Motor neuron (in vitro differentiated cells): ENCODE measurements around the gene UCN. TPM values are rescaled to one million over a fixed set of nuclear protein-coding genes. Genes with fewer than 3 reads are reported as not detected.
"Not testable (repeated sequence)": the region's sequence is repeated elsewhere in the genome, so short reads cannot be mapped to it uniquely, and the experiment has no call there.

Source experiments
- ATAC-seq, 8 experiments: fragments of 200-7000 bp; cut with Tn5 transposase; replicated peaks in 6 of 8; 2 replicates each; pipeline ENCODE4 v1.8.0; 2021; ENCODE audit warnings: mild to moderate bottlenecking in 8 of 8, moderate library complexity in 8 of 8
- H3K27ac ChIP-seq, 2 donors: fragments of 250-450 bp; sonication (Bioruptor Pico); 2 replicates each; pipeline ENCODE4 v1.9.0; 2021; ENCODE audit warnings: antibody characterized with exemption in 2 of 2, mild to moderate bottlenecking in 2 of 2, moderate library complexity in 1 of 2
- H3K4me1 ChIP-seq, 2 donors: fragments of 250-450 bp; sonication (Bioruptor Pico); replicated peaks in 1 of 2; 2 replicates each; pipeline ENCODE4 v1.6.1; 2021; ENCODE audit warnings: antibody characterized with exemption in 2 of 2, mild to moderate bottlenecking in 2 of 2, moderate library complexity in 1 of 2
- H3K4me3 ChIP-seq, 5 donors: fragments of 250-450 bp; sonication (Bioruptor Pico); 2 replicates each; pipeline ENCODE4 v1.9.0; 2021; ENCODE audit warnings: antibody characterized with exemption in 5 of 5, mild to moderate bottlenecking in 5 of 5, moderate library complexity in 4 of 5
- WGBS, 10 experiments: fragments of 450-650 bp; shearing (Covaris generic); methylation state at CpG; one replicate each; pipeline ENCODE4 v1.0.0; 2022; 5-methylcytosine and 5-hydroxymethylcytosine counted together
- in situ Hi-C, 9 experiments: fragments of 400-800 bp; cut with MboI; loops; one replicate each; pipeline ENCODE4 v1.15.0; 2021; ENCODE audit warnings: low sequenced_read_pairs in 9 of 9, low pct_unique_long_range_greater_than_20kb in 2 of 9; ENCODE audit not compliant: unreplicated experiment in 9 of 9
- total RNA-seq, 8 experiments: library from RNA; unstranded; fragments of 300-600 nt; gene quantifications; 2 replicates each; pipeline versions ENCODE4 v1.2.3 to v1.2.4, GENCODE V29; 2022

UCN gene
- total RNA-seq, 8 experiments from 2014 or later: 0.61 to 3.5 (median 1.4) TPM; not detected in 1

GRCh38 chr2:27275211-27276150, 32.8 kb downstream of the UCN start, which contains the start of gene DNAJC5G:
DNAJC5G (plus strand) TSS chr2:27275433; CDS start chr2:27276729, 1,296 bp downstream.
- ATAC-seq: no peak
- 70 to 90% (median 83%) methylated on average over 2 to 17 of the region's 39 CpGs; no CpG with 5 or more reads in 4 of the 10 experiments for WGBS, 10 experiments

DNA sequence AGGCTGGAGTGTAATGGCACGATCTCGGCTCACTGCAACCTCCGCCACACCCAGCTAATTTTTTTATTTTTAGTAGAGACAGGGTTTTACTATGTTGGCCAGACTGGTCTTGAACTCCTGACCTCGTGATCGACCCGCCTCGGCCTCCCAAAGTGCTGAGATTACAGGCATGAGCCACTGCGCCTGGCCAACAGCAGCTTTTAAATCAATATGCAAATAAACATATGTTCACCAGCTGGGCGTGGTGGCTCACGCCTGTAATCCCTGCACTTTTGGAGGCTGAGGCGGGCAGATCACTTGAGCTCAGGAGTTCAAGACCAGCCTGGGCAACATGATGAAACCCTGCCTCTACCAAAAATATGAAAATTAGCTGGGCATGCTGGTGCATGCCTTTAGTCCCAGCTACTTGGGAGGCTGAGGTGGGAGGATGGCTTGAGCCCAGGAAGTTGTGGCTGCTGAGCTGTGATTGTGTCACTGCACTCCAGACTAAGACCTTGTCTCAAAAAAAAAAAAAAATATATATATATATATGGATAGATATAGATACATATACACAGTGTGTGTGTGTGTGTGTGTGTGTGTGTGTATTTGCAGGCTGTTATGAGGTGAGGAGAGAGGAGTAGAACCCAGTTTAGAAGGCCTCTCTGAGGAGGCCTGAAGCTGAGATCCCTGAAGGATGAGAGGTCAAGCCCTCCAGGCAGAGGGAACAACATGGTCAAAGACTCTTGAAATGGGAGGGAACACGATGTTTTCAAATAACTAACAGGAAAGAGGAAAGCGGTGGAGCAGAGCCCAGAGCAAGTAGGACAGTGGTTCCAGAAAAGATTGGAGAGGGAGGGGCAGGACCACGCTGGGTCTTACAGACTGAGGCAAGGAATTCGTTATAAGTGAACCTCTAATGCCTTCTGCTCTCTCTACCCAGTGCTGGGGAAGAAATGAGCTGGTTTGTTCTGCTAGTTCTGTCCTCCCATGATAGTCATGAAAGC, 35.4 kb downstream of the UCN start:
- H3K4me3 ChIP-seq, in situ Hi-C loops, H3K27ac ChIP-seq, H3K4me1 ChIP-seq: not testable (repeated sequence)
- peak in 3 of 8 experiments; percentile 67 to 97 (median 86) for ATAC-seq
- WGBS, 10 experiments: 0 to 84% (median 69%) methylated on average over 1 to 10 of the region's 15 CpGs

More at GRCh38 chr2:27275211-27276150, 32.8 kb downstream of the UCN start, which contains the start of gene DNAJC5G:
- in situ Hi-C loops: loop anchor here in 5 of 9 experiments (25.0 kb wide), 2 partner anchors 163 to 313 kb away; partner anchors contain the start of genes ABHD1 (in 3 of the 5), CGREF1 (in 3 of the 5) and MAPRE3 (in 3 of the 5)
- Histone ChIP-seq H3K4me3 (no peak within 1 kb of the TSS), H3K27ac (no peak within 1 kb of the TSS), H3K4me1 (no peaks in the 10 kb centered on the region)

- ATAC-seq: no peak
- WGBS, 10 experiments: 47 to 92% (median 71%) methylated on average over 2 to 10 of the region's 11 CpGs
- Histone ChIP-seq H3K4me1 (no peaks in the 10 kb centered on the region), H3K4me3 (no peak overlapping the region), H3K27ac (no peak overlapping the region)
- in situ Hi-C loops: no loop called here
Measured at GRCh38 chr2:27271631-27272340, 36.5 kb downstream of the UCN start.

DNA sequence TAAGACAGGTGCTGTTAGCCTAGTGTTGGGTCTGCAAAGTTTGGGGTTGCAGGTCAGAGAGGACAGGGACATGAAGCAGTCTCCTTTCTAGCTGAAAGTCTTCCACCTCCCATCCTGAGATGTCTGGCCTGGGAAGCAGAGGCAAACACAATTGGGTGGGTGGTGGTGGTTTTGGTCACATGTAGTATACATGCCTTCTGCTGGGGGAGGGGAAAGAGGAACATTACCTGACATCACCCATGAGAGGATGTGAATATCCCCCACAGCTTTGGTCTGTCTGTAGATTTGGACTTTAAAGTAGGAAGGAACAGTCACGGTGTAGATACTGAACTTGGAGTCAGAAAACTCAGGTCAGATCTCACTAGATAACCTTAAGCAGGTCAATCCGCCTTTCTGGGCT, 37.6 kb downstream of the UCN start:
- Histone ChIP-seq H3K27ac (no peak overlapping the region), H3K4me3 (no peak overlapping the region), H3K4me1 (no peaks in the 10 kb centered on the region)
- WGBS, 10 experiments: 14 to 100% (median 83%) methylated on average over 1 to 2 of the region's 2 CpGs; no CpG with 5 or more reads in 3 of the 10 experiments
- no peak for ATAC-seq
- in situ Hi-C loops: no loop called here

GRCh38 chr2:27270131-27270530, 38.1 kb downstream of the UCN start:
- 31 to 82% (median 59%) methylated on average over 1 to 3 of the region's 3 CpGs for WGBS, 10 experiments
- Histone ChIP-seq H3K27ac (no peak overlapping the region), H3K4me3 (no peak overlapping the region), H3K4me1 (peaks cover 0 to 3% of the 10 kb centered on the region in 2 donors)
- ATAC-seq: no peak
- in situ Hi-C loops: no loop called here

- H3K27ac ChIP-seq, H3K4me3 ChIP-seq, ATAC-seq, in situ Hi-C loops: not testable (repeated sequence)
- whole genome bisulfite sequencing, 10 experiments: 74 to 100% (median 83%) methylated on average over 1 to 11 of the region's 13 CpGs; no CpG with 5 or more reads in 4 of the 10 experiments
- peaks cover 0 to 10% of the 10 kb centered on the region in 2 donors for H3K4me1 ChIP-seq
Measured at GRCh38 chr2:27268296-27268695, 39.9 kb downstream of the UCN start.

- H3K27ac ChIP-seq: no peak overlapping the region
- no peak for ATAC-seq
- no peak overlapping the region for H3K4me3 ChIP-seq
- peaks cover 6 to 10% of the 10 kb centered on the region in 2 donors for H3K4me1 ChIP-seq
- in situ Hi-C loops: no loop called here
Measured at GRCh38 chr2:27265536-27265870, 42.7 kb downstream of the UCN start.

DNA sequence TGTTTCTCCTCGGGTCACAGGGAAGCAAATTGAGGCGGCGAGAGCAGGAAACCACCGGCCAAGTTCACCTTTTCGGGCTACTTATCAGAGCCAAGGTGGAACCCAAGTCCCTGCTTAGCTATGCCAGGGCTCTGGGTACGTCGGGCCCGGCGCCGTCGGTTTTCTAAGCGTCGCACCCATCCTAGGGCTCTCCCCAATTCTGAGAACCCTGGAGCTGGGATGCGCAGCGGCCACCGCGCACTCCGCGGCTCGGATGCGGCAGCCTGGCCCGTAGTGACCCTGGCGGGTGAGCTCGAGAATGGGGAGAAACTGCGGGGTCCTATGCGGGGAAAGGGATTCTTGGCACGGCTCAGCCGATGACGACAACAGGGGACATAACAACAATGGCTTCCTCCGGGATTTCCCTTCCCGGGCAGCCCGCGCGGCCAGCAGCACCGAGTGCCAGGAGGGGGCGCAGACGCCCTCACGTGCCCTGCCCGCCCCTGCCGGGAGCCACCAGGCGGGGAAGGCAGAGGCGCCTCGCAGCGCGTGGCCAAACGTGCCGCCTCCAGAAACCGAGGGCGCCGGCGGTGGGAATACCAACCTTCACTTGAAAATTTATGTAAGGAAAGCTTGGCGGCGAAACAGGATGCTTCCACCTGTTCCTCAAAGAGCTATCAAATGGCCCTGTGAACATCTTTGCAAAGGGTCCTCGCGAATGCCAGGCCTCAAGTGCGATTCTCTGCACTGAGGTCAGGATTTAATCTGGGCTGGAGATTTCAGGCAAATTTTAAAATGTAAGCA, 43.3 kb downstream of the UCN start:
- Histone ChIP-seq H3K27ac (no peak overlapping the region), H3K4me3 (peak overlapping the region; percentile 22 to 35 (median 29)), H3K4me1 (peaks cover 6 to 10% of the 10 kb centered on the region in 2 donors)
- in situ Hi-C loops: no loop called here
- WGBS, 10 experiments: 6 to 39% (median 12%) methylated on average over 2 to 34 of the region's 56 CpGs; no CpG with 5 or more reads in 5 of the 10 experiments
- peak; percentile 49 to 91 (median 85) for ATAC-seq

- no peak overlapping the region for H3K27ac ChIP-seq
- ATAC-seq: peak in 7 of 8 experiments; percentile 6 to 46 (median 38)
- 2 to 6% (median 4%) methylated on average over 3 to 16 of the region's 38 CpGs; no CpG with 5 or more reads in 7 of the 10 experiments for WGBS, 10 experiments
- H3K4me1 ChIP-seq: peaks cover 6 to 10% of the 10 kb centered on the region in 2 donors
- H3K4me3 ChIP-seq: peak overlapping the region; percentile 22 to 35 (median 29)
- in situ Hi-C loops: no loop called here
Measured at GRCh38 chr2:27264253-27264752, 43.9 kb downstream of the UCN start.

DNA sequence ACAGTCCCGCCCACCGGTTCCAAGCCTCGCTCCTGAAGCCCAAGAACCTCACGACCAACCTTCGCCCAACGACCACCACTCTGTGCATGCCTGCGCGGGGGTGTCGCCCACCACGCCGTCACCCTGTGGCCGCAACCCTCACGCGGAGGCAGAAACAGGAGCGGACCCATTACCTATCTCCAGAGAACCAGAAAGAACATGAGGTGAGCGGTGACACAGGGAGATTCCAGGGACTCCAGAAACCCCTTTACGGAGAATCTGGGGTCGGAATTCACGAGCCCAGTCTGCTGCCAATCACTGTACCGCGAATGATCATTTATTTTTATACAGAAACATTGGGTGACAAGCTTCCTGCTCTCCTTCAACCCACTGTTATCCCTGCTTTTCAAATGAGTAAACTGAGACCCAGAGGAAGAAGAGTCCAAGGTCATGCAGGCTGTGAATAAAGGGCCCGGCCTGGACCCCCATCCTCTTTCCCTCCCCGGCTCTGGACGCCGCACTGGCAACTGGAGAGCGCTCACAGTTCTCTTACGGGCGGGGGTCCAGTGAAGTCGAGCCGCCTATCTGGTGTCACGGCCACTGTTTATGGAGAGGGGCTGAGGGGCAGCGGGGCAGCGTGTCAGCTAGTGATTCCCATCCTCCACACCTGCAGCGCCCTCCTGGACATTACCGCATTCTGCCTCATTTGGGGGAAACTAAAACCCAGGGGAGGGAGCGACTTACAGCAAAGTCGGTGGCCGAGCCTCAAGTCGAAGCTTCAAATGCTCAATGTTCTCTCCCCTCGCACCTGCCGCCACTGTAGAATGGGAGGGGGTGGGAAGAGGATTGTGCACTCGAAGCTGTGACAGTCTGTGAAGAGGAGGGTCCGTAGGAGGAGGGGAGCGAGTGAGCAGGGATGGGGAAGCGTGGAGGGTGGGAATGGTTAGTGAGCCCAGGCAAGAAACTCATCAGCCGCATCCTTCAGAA, 44.7 kb downstream of the UCN start:
- peak in 1 of 8 experiments; percentile 8 for ATAC-seq
- Histone ChIP-seq H3K4me1 (peaks cover 6 to 10% of the 10 kb centered on the region in 2 donors), H3K27ac (no peak overlapping the region), H3K4me3 (peak overlapping the region; percentile 13 to 35 (median 27))
- in situ Hi-C loops: no loop called here
- 0 to 20% (median 4%) methylated on average over 1 to 14 of the region's 46 CpGs; no CpG with 5 or more reads in 2 of the 10 experiments for WGBS, 10 experiments
